IPS-18a (cell line): ENCODE data around the gene PLCB1.

Experiments used
- H3K27ac ChIP-seq: one replicate; pipeline ENCODE4 v1.5.1; 2013; ENCODE audit warnings: low read length
- H3K27me3 ChIP-seq: one replicate; pipeline ENCODE4 v1.6.1; 2013; ENCODE audit warnings: mild to moderate bottlenecking, low read length; ENCODE audit not compliant: control insufficient read depth, insufficient read depth
- H3K36me3 ChIP-seq: one replicate; pipeline ENCODE4 v1.6.1; 2013; ENCODE audit warnings: low read depth, low read length; ENCODE audit not compliant: control insufficient read depth
- H3K4me1 ChIP-seq: one replicate; pipeline ENCODE4 v1.6.1; 2013; ENCODE audit warnings: low read depth, low read length; ENCODE audit not compliant: control insufficient read depth
- H3K4me3 ChIP-seq: one replicate; pipeline ENCODE4 v1.5.1; 2013; ENCODE audit warnings: low read length
- H3K9ac ChIP-seq: one replicate; pipeline ENCODE4 v1.6.1; 2013; ENCODE audit warnings: mild to moderate bottlenecking, low read length, moderate library complexity
- H3K9me3 ChIP-seq: one replicate; pipeline ENCODE4 v1.6.1; 2013; ENCODE audit warnings: low read depth, low read length; ENCODE audit not compliant: control insufficient read depth

PLCB1 gene

DNA sequence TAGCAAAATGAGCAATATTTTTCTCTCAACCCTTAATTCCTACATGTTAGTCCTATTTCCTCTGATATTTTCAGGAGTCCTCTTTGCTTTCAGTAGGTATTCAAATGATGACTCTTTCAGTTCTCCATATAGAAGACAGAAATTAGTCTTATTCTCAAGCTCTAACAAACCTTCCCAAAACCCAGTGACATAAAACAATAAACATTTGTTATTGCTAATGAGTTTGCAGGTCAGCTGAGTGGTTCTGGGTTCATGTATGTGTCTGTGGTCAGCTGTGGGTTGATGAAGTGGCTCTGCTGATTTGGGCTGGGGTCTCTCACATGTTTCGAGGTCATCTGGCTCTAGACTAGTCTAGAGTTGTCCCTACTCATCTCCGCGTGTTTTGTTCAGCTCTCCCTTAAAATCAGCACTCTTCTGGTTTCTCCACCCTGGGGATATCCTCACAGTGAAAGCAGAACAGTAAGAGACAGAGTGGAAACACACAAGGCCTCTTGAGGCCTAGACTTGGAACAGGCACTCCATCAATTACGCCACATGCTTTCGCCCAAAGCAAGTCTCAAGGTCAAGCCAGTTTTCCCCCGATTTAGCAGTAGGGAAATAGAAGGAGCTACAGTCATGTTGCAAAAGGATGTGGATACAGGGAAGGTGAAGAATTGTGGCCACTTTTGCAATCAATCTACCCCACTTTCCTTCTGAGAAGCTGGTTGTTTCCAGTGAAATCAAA lies 273.0 kb downstream of the PLCB1 start:
- Histone ChIP-seq H3K4me1 (no peaks in the 10 kb centered on the region), H3K27me3 (no peaks in the 10 kb centered on the region), H3K27ac (no peak overlapping the region), H3K36me3 (no peaks in the 10 kb centered on the region), H3K4me3 (no peak overlapping the region), H3K9ac (no peak overlapping the region), H3K9me3 (no peaks in the 10 kb centered on the region)

DNA sequence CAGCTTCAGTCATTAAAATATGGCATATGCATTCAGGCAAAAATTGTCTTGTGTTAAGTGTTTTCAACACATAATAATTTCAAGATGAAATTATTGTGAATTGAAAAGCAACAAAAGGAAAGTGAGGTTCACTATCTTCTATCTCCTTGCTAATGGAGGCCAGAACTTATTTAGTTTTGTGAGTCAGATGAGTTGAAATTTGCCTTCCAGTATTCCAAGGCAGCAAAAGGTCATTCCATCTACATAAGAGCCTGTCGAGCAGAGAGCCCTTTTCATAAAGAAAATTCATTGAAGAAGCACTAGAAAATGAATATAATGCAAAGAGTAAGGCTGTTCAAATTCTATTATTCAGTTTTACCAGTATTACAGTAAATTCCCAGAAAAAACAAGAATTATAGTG lies 274.3 kb downstream of the PLCB1 start:
- Histone ChIP-seq H3K36me3 (no peaks in the 10 kb centered on the region), H3K9ac (no peak overlapping the region), H3K9me3 (no peaks in the 10 kb centered on the region)

DNA sequence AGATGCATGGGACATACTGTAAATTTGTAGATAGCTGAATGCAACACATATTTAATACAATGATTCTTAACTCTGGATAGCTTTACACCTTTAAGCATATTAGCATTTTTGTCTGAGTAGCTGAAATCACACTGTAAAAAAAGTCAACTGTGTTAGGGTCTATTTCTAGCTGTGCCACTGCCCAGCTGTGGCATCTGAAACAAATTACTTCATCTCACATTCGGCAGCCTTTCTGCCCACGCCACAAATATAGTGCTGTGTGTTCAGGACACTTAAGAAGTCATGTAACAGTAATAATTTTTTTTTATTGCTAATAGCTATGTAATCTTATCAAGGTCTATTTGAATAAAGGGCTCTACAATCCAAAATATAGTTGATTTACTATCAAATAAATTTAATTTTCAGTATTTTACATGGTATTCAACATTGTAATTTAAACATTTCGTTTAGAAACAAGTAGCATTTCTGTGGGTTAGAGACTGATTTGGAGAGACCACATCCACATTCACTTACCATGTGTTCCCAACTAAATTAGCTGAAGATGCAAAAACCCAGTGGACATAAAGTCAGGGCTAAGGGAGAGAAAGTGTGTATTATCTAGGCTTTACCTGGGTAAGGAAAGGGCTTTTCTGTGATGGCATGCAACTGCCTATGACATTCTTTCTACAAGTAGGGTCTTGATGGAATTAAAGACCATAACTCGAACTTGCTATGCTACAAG lies 276.7 kb downstream of the PLCB1 start:
- no peaks in the 10 kb centered on the region for H3K36me3 ChIP-seq
- no peaks in the 10 kb centered on the region for H3K4me1 ChIP-seq
- H3K4me3 ChIP-seq, result no peak overlapping the region
- no peaks in the 10 kb centered on the region for H3K27me3 ChIP-seq
- H3K9ac ChIP-seq, result no peak overlapping the region
- H3K27ac ChIP-seq, result no peak overlapping the region
- H3K9me3 ChIP-seq, result no peaks in the 10 kb centered on the region

More for the DNA sequence above, 274.3 kb downstream of the PLCB1 start:
- Histone ChIP-seq H3K4me1 (no peaks in the 10 kb centered on the region), H3K4me3 (no peak overlapping the region), H3K27me3 (no peaks in the 10 kb centered on the region), H3K27ac (no peak overlapping the region)

DNA sequence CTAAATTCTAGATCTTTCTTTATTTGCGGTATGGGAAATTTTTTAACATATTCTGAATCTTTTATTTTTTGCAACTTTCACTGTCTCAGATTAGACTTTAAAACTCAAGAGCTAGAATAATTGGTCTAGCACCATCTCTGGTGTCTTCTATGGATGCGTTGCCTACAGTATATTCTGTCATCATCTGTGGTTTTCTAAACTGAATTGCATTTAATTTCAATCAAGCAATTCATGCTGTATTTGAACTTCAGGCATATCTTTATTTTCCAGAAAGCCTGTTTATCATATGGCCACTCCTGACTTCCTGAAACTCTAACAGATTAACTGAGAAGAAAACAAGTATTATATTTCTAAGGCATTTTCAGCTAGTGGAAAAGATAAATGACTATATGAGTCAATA lies 281.6 kb downstream of the PLCB1 start:
- no peaks in the 10 kb centered on the region for H3K36me3 ChIP-seq
- no peak overlapping the region for H3K27ac ChIP-seq
- H3K9ac ChIP-seq, result no peak overlapping the region
- H3K4me1 ChIP-seq, result no peaks in the 10 kb centered on the region
- no peaks in the 10 kb centered on the region for H3K9me3 ChIP-seq
- no peaks in the 10 kb centered on the region for H3K27me3 ChIP-seq
- no peak overlapping the region for H3K4me3 ChIP-seq

DNA sequence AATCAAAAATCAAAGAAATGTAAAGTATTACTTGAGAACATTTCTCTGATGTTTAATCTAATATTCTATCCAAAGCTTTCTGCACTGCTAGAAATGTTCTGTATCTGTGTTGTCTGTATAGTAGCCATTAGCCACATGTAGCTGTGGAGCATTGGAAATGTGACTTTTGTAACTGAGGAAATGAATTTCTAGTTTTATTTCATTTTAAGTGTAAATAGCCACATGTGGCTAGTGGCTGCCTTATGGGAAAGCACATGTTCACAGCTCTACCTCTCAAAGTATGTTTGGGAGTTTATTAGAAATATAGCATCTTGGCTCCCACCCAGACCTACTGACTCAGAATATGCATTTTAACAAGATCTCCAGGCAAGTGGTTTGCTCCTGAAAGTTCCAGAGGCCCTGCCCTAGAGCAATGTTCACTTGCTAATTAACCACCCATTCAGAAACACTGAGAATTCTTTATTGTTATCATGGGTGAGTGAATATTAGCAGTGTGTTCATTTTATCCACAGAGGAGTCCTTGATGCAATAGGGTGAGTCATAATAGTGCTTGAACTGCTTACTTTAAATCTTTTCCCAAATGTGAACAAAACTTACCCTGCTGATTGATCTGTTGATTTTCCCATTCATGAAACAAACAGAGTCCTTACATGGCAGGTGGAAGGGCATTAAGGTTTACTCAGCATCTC lies 282.7 kb downstream of the PLCB1 start:
- Histone ChIP-seq H3K9me3 (no peaks in the 10 kb centered on the region), H3K9ac (no peak overlapping the region), H3K4me1 (no peaks in the 10 kb centered on the region)

DNA sequence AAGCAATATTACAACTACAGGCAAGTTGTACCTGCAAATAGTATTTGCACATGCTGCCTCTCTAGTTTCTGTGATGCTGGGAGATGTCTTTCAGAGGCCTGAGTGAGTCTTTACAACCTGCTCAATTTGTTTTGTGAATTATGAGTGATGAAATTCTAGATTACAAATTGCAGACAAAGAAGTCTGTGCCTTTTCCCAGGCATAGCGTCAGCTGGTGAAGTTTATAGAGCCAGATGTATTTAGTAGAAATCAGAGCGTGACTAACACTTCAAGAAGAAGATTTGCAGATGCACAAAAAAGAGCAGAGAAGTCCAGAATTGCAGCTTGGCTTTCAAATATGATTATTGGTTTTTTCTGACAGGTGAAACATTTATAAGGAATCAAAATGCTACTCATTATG lies 289.9 kb downstream of the PLCB1 start:
- Histone ChIP-seq H3K4me1 (no peaks in the 10 kb centered on the region), H3K27ac (no peak overlapping the region), H3K27me3 (no peaks in the 10 kb centered on the region), H3K9me3 (no peaks in the 10 kb centered on the region), H3K9ac (no peak overlapping the region), H3K4me3 (no peak overlapping the region), H3K36me3 (no peaks in the 10 kb centered on the region)

More for the DNA sequence above, 282.7 kb downstream of the PLCB1 start:
- Histone ChIP-seq H3K27me3 (no peaks in the 10 kb centered on the region), H3K27ac (no peak overlapping the region), H3K4me3 (no peak overlapping the region), H3K36me3 (no peaks in the 10 kb centered on the region)

DNA sequence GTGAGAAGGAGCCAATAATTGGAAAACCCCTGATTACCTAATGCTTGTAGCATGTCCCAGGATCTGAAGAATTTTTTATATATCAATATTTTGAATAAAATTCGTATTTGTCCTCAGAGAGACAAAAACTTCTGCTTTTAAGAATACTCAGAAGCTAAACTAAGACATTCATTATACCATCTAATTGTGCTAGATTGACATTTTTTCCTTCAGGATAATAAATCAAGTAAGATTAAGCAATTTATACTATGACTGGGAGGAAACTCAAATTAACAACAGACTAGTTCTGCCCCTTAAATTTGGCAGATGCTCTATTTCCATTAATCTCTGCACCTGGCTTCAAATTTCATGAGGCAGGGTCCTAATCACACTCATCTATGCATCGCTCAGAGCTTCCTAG lies 291.4 kb downstream of the PLCB1 start:
- no peak overlapping the region for H3K9ac ChIP-seq
- no peaks in the 10 kb centered on the region for H3K27me3 ChIP-seq
- no peaks in the 10 kb centered on the region for H3K9me3 ChIP-seq
- no peaks in the 10 kb centered on the region for H3K36me3 ChIP-seq
- H3K27ac ChIP-seq, result no peak overlapping the region
- H3K4me3 ChIP-seq, result no peak overlapping the region
- H3K4me1 ChIP-seq, result no peaks in the 10 kb centered on the region

DNA sequence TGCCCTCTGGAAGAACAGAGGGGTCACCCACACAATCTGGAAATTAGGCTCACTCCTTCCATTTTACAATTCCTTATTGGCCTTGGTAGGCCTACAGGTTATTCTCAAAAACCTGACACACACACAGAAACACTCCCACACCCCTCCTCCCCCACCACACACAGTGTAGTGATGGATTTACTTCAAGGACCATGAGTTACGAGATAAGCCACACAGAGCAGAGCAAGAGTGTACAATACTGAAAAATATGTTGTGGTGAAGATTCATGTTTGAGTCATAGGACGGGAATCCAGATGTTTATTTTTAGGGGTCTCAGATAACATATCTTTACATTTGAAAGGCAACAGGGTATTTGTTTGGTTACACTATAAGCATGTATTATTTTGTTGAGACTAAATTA lies 291.9 kb downstream of the PLCB1 start:
- Histone ChIP-seq H3K36me3 (no peaks in the 10 kb centered on the region), H3K27ac (no peak overlapping the region), H3K4me3 (no peak overlapping the region), H3K9ac (no peak overlapping the region), H3K27me3 (no peaks in the 10 kb centered on the region), H3K4me1 (no peaks in the 10 kb centered on the region), H3K9me3 (no peaks in the 10 kb centered on the region)

DNA sequence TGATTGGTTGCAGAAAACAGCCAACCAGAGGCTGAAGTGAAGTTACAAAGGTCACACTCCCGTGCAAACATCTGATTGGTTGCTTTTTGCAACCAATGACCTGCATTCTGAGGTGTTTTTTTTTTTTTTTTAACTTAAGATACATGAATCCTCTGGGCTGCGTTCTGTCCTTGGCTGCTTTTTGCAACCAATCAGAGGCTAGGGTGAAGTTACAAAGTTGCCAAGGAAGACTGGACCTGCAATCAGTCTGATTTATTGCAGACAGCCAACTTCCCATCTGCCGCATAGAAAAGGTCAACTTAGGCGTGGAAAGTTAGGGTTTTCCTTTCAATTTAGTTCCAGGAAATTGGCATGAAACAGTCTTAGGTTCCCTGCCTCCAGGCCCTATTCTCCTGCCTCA lies 292.9 kb downstream of the PLCB1 start:
- Histone ChIP-seq H3K9me3 (no peaks in the 10 kb centered on the region), H3K36me3 (no peaks in the 10 kb centered on the region), H3K27ac (no peak overlapping the region), H3K4me1 (no peaks in the 10 kb centered on the region), H3K4me3 (no peak overlapping the region), H3K9ac (no peak overlapping the region), H3K27me3 (no peaks in the 10 kb centered on the region)

DNA sequence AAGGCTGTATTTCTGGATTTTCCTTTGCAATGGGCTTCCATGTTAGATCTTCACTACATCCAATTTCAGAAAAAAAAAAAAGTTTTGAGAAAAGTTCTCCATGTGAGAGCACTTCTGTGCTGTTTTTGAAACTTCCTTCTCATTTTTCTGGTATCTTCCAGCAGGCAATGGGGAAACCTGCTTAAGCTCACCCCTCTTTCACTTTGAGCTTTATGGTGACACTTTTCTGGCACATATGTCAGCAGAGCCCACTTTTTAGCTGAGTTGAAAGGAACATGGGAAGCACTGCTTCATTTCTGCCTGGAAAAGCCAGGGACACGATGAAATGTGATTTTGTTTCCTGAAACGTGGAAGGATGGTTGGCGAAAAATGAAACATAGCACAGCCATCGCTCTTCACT lies 293.7 kb downstream of the PLCB1 start:
- no peaks in the 10 kb centered on the region for H3K36me3 ChIP-seq
- H3K4me3 ChIP-seq, result no peak overlapping the region
- no peaks in the 10 kb centered on the region for H3K27me3 ChIP-seq
- no peak overlapping the region for H3K9ac ChIP-seq
- H3K27ac ChIP-seq, result no peak overlapping the region
- H3K4me1 ChIP-seq, result no peaks in the 10 kb centered on the region
- no peaks in the 10 kb centered on the region for H3K9me3 ChIP-seq

DNA sequence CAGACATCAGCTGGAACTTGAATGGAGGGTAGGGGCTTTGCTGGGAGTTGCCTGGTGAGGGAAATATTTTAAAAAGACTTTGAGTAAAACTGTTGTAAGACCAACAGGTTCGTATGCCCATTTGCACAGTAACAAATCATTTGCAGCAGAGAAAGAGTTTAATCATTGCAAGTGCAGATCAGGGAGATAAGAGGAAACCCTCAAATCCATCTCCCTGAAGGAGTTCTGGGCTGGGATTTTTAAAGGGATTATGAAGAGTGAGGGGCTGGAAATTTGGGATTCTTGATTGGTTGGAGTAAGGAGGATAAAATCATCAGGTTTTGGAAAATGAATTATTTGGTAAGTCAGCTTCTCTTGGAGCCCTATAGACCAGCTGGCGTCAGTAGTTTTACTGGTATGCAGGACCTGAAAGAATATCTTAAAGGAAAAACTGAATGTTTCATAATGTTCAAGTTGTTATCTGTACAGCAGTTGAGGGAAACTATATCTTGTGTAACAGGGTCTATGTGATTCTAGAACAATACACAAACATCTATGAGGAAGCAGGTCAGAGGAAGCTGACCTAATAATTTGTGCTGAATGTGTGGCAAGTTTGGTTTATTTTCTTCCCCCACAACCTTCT lies 295.5 kb downstream of the PLCB1 start:
- Histone ChIP-seq H3K4me1 (peaks cover 4% of the 10 kb centered on the region), H3K27me3 (no peaks in the 10 kb centered on the region), H3K9me3 (no peaks in the 10 kb centered on the region), H3K9ac (no peak overlapping the region), H3K4me3 (no peak overlapping the region), H3K36me3 (no peaks in the 10 kb centered on the region), H3K27ac (no peak overlapping the region)
